Peyer's patch (tissue), 4 donors: ENCODE results near the gene SETD1B. TPM values are rescaled to one million over a fixed set of nuclear protein-coding genes. Genes with fewer than 3 reads are reported as not detected.
A peak's percentile ranks its signal among the peaks of the same experiment; 100 is the strongest.
"Not testable (repeated sequence)": the region's sequence is repeated elsewhere in the genome, so short reads cannot be mapped to it uniquely, and the experiment has no call there.

Experiments used
- DNase-seq, 3 donors: peaks; one replicate each; pipeline ENCODE4 v3.0.0-alpha.2; 2017 to 2019
- H3K27ac ChIP-seq, 4 donors: fragments of 200-600 bp; sonication (generic); one replicate each; pipeline ENCODE4 v1.5.1; 2016 to 2019
- H3K27me3 ChIP-seq, 2 donors: fragments of 200-600 bp; sonication (generic); one replicate each; pipeline ENCODE4 v1.5.1; 2019
- H3K36me3 ChIP-seq, 3 donors: fragments of 200-600 bp; sonication (generic); one replicate each; pipeline ENCODE4 v1.5.1; 2016 to 2019
- H3K4me1 ChIP-seq, 4 donors: fragments of 200-600 bp; sonication (generic); one replicate each; pipeline ENCODE4 v1.5.1; 2016 to 2019
- H3K4me3 ChIP-seq, 4 donors: fragments of 200-600 bp; sonication (generic); 1 replicate in 3 of 4; 2 replicates in 1 of 4; pipeline ENCODE4 v1.5.1; 2016 to 2019; ENCODE audit warnings: mild to moderate bottlenecking in 1 of 4
- H3K9me3 ChIP-seq, 4 donors: fragments of 200-600 bp; sonication (generic); one replicate each; pipeline ENCODE4 v1.5.1; 2016 to 2019; ENCODE audit warnings: mild to moderate bottlenecking in 1 of 4
- CTCF ChIP-seq, 6 experiments: fragments of 450-650 bp in 4 of 6; fragments of 200-600 bp in 2 of 6; sonication (generic) in 1 of 6; IDR thresholded peaks; one replicate each; pipeline ENCODE4 v1.5.1; 2017 to 2019; ENCODE audit warnings: antibody characterized with exemption in 6 of 6, mild to moderate bottlenecking in 3 of 6, moderate library complexity in 1 of 6
- POLR2A ChIP-seq, 2 donors: fragments of 450-650 bp; IDR thresholded peaks; one replicate each; pipeline ENCODE4 v1.5.1; 2017; ENCODE audit warnings: antibody characterized with exemption in 2 of 2, mild to moderate bottlenecking in 2 of 2, moderate library complexity in 2 of 2
- total RNA-seq, 4 donors: library from RNA; depleted of rRNA; stranded (reverse); fragments of >200 nt; gene quantifications; one replicate each; pipeline ENCODE4 v1.1.0, GENCODE V29; 2016

Gene SETD1B
- total RNA-seq, 4 donors from 2014 or later = 15.4 to 30.5 (median 25.3) TPM

DNA sequence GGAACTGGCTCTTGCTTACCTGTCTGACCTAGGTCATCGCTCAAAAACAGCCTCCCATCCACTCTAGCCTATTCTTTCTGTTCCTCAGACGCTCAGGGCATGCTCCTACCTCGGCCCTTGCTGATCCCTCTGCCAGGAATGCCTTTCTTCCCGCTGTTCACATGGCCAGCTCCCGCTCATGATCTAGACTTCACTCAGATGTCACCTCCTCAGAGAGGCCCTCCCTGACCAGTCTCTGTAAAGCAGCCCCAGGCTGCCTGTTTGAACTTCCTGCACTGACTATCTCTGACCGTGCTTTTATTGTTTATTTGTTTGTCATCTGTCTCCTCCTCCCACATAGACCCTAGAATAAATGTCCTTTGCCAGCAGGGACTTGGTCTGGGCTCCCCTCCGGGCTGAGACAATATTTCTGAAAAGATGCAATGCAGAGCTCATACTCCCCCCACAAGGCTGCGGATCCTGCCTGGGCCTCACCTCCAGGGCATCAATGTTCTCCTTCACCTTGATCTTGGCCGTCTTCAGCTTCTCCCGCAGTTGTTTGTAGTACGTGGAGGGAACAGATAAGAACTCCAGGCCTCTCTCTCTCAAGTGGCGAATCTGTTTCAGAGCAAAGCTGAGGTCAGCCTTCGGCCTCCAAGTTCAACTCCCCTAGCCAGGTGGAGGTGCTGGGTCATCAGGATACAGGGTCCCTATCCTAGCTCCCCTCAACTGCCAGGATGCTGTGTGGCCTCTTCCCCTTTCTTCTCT, 39.6 kb downstream of the SETD1B start:
- H3K4me1 ChIP-seq = peaks cover 0 to 6% (median 4%) of the 10 kb centered on the region in 4 donors
- no peak for DNase-seq
- no peaks in the 10 kb centered on the region for H3K27me3 ChIP-seq
- no peak overlapping the region for H3K4me3 ChIP-seq
- H3K27ac ChIP-seq = no peak overlapping the region
- H3K9me3 ChIP-seq = no peaks in the 10 kb centered on the region
- H3K36me3 ChIP-seq = no peaks in the 10 kb centered on the region
- no peak for TF ChIP-seq CTCF (IDR thresholded peaks at IDR 0.05)
- no peak for TF ChIP-seq POLR2A (IDR thresholded peaks at IDR 0.05)

DNA sequence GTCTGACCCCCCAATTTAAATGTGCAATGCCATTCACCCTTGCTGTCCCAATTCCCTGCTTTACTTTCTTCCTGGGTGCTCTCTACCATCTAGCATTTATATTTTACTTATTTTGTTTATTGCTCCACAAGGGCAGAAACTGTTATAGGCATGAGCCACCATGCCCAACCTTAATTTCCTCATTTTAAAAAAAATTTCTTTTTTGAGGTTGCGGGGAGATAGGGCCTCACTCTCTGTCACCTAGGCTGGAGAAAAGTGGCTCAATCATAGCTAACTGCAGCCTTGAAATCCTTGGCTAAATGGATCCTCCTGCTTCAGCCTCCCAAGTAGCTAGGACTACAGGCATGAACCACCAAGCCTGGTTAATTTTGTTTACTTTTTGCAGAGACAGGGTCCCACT, 41.9 kb downstream of the SETD1B start:
- Histone ChIP-seq H3K9me3 (no peaks in the 10 kb centered on the region), H3K4me3 (no peak overlapping the region), H3K36me3 (no peaks in the 10 kb centered on the region), H3K27me3 (no peaks in the 10 kb centered on the region), H3K27ac (no peak overlapping the region), H3K4me1 (no peaks in the 10 kb centered on the region)
- TF ChIP-seq POLR2A (IDR thresholded peaks at IDR 0.05) (no peak), CTCF (IDR thresholded peaks at IDR 0.05) (no peak)
- no peak for DNase-seq

- no peak for DNase-seq
- Histone ChIP-seq H3K36me3 (no peaks in the 10 kb centered on the region), H3K4me3 (no peak overlapping the region), H3K9me3 (no peaks in the 10 kb centered on the region), H3K27ac (no peak overlapping the region), H3K4me1 (no peaks in the 10 kb centered on the region), H3K27me3 (no peaks in the 10 kb centered on the region)
- TF ChIP-seq CTCF (IDR thresholded peaks at IDR 0.05) (no peak), POLR2A (IDR thresholded peaks at IDR 0.05) (no peak)
Observed at GRCh38 chr12:121849211-121849610, 45.4 kb downstream of the SETD1B start.

- Histone ChIP-seq H3K4me1 (no peaks in the 10 kb centered on the region), H3K36me3 (no peaks in the 10 kb centered on the region), H3K4me3 (no peak overlapping the region), H3K9me3 (no peaks in the 10 kb centered on the region), H3K27ac (no peak overlapping the region), H3K27me3 (no peaks in the 10 kb centered on the region)
- DNase-seq = no peak
- TF ChIP-seq CTCF (IDR thresholded peaks at IDR 0.05) = no peak
Observed at GRCh38 chr12:121849665-121850064, 45.9 kb downstream of the SETD1B start.

DNA sequence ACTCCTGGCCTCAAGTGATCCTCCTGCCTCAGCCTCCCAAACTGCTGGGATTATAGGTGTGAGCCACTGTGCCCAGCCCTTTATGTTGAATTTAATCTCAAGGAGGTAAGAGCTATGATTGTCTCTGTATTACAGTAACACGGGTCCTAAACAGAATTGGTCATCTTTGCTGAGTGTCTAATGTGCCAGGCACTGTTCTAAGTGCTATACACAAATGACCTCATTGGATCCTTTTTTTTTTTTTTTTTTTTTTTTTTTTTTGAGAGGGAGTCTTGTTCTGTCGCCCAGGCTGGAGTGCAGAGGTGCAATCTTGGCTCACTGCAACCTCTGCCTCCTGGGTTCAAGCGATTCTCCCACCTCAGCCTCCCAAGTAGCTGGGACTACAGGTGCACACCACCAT, 48.6 kb downstream of the SETD1B start:
- not testable (repeated sequence) for H3K9me3 ChIP-seq, H3K4me1 ChIP-seq, H3K27ac ChIP-seq, H3K4me3 ChIP-seq, H3K27me3 ChIP-seq, H3K36me3 ChIP-seq, DNase-seq

- Histone ChIP-seq H3K36me3 (no peaks in the 10 kb centered on the region), H3K27me3 (no peaks in the 10 kb centered on the region), H3K4me3 (peak overlapping the region in 1 of 4 donors; percentile 16), H3K27ac (no peak overlapping the region), H3K4me1 (peaks cover 0 to 9% (median 0%) of the 10 kb centered on the region in 4 donors), H3K9me3 (no peaks in the 10 kb centered on the region)
- no peak for DNase-seq
- TF ChIP-seq POLR2A (IDR thresholded peaks at IDR 0.05) = no peak
- no peak for TF ChIP-seq CTCF (IDR thresholded peaks at IDR 0.05)
Observed at GRCh38 chr12:121857322-121858246, 53.8 kb downstream of the SETD1B start.
